HUDEP-2 (cell line): ENCODE measurements around the gene ACVR1B.
A peak's percentile ranks its signal among the peaks of the same experiment; 100 is the strongest.

ENCODE experiments used
- DNase-seq, 76 experiments: peaks; one replicate each; lab custom pipeline; 2025; ENCODE audit not compliant: unreplicated experiment in 76 of 76; lab: John Stamatoyannopoulos, UW

ACVR1B gene

GRCh38 chr12:51942056-51942455, 9.4 kb upstream of the ACVR1B start:
- no peak for DNase-seq

- DNase-seq: no peak
Measured at GRCh38 chr12:51942501-51943000, 8.9 kb upstream of the ACVR1B start.

DNA sequence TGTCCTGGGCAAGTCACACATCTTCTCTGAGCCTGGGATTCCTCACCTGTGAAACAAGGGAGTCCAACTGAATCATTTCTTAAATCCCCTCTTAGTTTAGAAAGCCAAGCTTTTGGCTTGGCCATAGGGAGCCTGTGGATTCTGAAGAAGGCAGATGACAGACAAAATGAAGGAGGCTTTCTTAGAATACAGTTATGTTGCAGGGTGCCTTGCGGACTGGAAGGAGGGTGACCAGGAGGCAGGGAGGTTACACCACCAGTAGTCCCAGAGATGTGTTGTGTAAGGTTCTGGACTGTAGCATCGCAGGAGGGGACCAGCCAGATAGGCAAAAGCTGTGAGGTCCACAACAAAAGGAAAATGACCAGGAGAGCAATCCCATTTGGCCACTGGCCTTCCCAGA, 8.2 kb upstream of the ACVR1B start:
- DNase-seq: no peak

DNA sequence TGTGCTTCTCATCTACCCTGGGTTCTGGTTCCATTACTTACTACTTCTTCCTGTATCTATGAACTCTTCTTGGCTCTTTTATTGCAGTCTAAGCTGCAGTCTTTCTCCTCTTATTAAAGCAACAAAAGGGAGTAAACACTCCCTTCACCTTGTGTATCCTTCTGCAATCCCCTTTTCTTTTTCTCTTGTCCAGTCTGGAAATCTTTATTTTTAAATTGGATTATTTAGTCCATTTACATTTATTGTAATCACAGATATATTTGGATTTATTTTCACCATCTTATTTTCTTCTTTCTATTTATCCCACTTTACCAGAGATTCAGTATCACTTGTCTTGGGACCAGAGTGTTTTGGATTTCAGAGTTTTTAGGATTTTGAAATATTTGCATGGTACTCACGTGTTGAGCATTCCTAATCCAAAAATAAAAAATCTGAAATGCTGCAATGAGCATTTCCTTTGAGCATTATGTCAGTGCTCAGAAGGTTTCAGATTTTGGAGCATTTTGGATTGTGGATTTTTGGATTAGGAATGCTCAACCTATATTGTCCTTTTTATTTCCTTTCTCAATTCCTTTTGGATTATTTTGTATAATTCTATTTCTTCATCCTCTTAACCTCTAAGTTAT, 6.8 kb upstream of the ACVR1B start:
- no peak for DNase-seq

DNA sequence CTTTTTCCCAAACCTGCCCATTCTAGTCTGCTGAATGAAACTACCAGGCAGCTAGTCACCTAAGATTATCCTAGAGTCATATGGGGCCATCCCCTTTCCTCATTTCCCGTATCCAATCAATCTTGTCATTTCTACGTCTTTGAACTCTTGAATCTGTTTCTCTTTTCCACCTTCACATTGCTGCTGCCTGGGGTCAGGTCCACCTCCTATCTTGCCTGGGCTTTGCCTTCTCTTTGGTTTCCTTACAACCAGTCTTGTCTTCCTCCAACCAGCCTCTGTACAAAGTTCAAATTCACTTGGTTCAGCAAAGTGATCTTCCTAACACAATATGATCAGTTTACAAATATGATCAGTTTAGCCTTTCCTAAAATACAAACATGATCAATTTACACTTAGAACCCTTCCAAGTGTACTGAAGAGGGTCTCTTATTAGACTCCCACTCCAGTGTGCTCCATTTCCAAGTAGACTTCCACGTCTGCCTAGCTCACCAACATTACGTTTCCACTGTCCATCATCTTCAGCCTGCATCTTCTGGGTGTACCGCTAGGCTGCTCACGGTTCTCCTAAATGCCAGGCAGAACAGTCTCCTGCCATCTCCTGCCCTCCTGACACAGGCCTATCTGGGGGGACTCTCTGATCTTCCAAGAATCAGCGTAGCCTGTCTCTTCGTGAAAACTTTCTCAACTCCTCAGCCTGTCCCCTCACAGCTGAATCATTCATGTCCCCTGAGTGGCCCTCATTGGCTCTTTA, 4.1 kb upstream of the ACVR1B start:
- no peak for DNase-seq

DNA sequence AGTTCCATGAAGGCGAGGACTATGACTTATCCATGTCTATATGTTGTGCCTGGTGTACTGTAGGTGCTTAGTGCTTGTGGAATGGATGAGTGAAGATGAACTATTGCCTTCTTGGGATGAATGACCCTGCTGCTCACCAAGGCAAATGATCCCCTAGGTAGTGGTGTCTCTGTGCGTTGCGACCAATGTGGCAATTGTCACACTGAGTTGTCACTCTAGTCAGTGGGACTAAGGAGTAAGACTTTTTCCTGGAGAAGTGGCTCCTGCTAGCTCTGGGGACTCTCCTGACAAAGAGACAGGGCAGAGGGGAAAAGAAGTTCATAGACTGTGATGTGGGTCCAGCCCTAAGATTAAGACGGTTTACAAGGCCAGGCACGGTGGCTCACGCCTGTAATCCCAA, 3.4 kb upstream of the ACVR1B start:
- DNase-seq: no peak

- no peak for DNase-seq
Measured at GRCh38 chr12:51949342-51950030, 2.0 kb upstream of the ACVR1B start.

- no peak for DNase-seq
Measured at GRCh38 chr12:51950682-51951198, 759 bp upstream of the ACVR1B start.

DNA sequence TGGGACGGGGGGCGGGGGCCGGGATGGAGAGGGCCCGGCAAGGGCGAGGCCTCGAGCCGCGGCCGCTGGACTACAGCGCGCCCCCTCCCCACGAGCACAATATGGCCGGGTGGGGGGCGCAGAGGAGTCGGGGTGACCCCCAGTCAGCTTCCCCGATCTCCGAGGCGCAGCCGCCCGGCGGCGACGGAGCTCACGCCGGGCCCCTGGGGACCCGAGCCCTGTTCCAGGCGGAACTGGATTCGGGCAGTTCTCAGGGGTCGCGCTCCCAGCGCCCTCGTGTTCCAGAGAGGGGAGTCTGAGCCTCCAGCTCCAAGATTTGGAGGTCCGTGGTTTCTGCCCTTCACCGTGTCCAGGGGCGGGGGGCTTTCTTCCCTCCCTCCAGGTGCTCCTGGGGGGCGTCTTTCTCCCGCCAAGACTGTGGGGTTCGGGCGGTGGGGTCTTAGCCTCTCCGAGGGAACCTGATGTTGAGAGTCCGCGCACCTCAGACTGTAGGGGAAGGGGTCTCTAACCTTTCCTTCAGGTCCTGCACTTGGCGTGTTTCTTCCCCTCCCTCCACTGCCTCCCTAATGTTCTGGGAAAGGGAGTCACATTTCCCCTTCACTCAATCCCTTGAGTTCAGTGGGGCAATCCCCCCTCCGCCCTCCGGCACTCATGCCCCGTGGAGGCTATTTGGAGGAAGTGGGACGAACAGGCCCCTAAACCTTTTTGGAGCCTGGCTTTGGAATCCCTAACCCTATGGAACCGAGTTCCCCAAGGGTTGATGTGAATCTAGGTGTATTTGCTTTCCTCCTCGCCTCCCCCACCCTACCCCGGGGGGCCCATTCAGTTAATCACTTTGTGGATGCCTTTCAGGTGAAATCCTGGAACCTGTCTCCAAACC, 584 bp downstream of the ACVR1B start:
- no peak for DNase-seq

GRCh38 chr12:51953089-51953488, 1.6 kb downstream of the ACVR1B start:
- DNase-seq: peak in 1 of 76 experiments; percentile 8

DNA sequence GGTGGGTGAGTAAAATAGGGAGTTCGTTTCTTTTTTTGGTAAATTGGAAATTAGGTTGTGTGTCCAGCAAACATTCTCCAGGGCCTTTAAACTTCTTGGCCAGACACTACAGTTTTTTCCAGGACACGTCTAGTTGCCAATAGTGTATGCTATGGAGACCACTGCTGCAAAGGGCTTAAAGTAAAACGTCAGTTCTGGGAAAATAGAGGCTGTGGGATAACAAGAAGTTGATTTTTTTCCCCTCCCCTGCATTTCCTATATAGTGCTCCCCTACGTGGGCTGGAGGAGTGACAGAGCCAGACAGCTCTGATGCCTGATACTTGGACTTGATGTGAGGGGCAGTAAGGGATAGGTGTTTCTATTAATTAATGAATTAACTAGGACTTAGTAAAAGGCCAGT, 2.4 kb downstream of the ACVR1B start:
- peak in 1 of 76 experiments; percentile 9 for DNase-seq

DNA sequence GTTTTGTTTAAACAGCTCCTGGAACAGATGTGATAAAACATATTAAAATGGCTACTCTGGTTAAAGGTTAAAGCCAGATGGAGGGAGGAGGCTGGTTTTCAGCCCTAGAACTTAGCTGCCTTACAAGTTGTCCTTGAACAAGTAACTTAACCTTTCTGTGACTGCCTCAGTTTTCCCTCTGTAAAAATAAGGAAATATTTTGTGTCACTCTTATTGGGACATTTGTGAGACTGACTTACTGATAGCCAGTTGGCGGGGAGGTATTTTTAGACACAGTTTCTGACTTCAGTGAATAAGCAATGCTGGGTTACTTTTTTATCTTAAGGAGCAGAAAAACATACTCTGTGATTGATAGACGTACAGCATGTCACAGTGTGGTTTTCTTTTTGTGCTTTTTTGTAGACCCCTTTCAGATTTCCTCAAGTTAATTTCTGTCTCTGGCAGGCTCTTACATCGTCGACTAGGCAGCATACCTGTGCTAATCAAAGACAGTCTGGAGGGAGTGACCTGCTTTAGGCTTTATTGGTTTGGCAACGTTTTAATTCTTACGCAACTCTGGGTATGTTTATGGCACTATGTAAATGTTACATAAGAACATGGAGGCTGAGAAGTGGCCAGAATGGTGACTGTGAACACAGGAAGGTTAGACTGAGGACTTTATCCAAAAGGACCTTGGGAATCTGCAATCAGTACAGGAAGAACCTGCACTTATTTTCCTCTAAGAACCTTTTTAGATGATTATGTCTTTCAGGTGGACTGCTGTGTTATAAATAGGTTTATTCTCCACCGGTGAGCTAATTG, 3.3 kb downstream of the ACVR1B start:
- DNase-seq: peak in 1 of 76 experiments; percentile 11

- no peak for DNase-seq
Measured at GRCh38 chr12:51955702-51956101, 4.2 kb downstream of the ACVR1B start.

DNA sequence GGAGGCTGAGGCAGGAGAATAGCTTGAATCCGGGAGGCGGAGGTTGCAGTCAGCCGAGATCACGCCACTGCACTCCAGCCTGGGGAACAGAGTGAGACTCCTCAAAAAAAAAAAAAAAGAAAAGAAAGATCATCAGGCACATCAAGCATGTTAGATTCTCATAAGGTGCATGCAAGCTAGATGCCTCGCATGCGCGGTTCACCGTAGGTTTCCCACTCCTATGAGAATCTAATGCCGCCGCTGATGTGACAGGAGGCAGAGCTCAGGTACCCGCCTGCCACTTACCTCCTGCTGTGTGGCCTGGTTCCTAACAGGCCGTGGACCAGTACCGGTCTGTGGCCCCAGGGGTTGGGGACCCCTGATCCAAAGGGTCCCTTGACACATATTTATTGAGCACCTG, 7.0 kb downstream of the ACVR1B start:
- DNase-seq: no peak

GRCh38 chr12:51959211-51959610, 7.7 kb downstream of the ACVR1B start:
- DNase-seq: no peak

- DNase-seq: no peak
Measured at GRCh38 chr12:51959921-51960320, 8.4 kb downstream of the ACVR1B start.

- DNase-seq: no peak
Measured at GRCh38 chr12:51960488-51960887, 9.0 kb downstream of the ACVR1B start.

DNA sequence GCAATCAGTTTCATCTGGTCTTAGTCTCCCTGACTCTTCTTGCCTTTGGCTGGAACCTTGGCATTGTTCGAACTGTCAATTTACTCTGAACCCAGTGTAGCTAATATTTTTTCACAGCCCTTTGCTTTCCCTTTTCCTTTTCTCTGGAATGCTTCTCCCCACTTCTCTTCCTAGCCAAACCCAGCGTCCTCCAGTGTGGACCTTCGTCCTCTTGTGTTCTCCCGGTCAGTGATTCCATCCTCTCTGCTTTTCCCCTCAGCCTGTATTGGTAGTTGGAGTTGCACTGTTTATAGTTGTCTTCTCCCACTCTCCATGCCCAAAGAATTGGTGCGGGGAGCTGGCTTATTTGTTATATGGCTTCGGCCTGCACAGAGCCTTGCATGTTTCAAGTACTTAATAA, 9.4 kb downstream of the ACVR1B start:
- DNase-seq: no peak

GRCh38 chr12:51961834-51962233, 10.3 kb downstream of the ACVR1B start:
- no peak for DNase-seq

- no peak for DNase-seq
Measured at GRCh38 chr12:51962737-51963136, 11.2 kb downstream of the ACVR1B start.
